H9 (cell line): ENCODE measurements around the gene GAK. TPM values are rescaled to one million over a fixed set of nuclear protein-coding genes. Genes with fewer than 3 reads are reported as not detected.

Experiments
- DNase-seq: peaks from one replicate; pipeline ENCODE4 v3.0.0-alpha.2; 2017
- H2AFZ ChIP-seq: one replicate; pipeline ENCODE4 v1.6.1; 2013; ENCODE audit warnings: mild to moderate bottlenecking, low read length, control low read depth, moderate library complexity
- H2AK5ac ChIP-seq: 2 replicates; pipeline ENCODE4 v1.6.1; 2013; ENCODE audit warnings: low read length, control low read depth, mixed read lengths; ENCODE audit not compliant: insufficient read length
- H2BK120ac ChIP-seq: one replicate; pipeline ENCODE4 v1.6.1; 2013; ENCODE audit warnings: low read depth, mild to moderate bottlenecking, low read length, control low read depth, inconsistent platforms; ENCODE audit not compliant: poor library complexity, severe bottlenecking
- H2BK12ac ChIP-seq: 2 replicates; pipeline ENCODE4 v1.6.1; 2013; ENCODE audit warnings: low read length, control low read depth, mixed read lengths, low read depth; ENCODE audit not compliant: insufficient read length
- H2BK15ac ChIP-seq: 2 replicates; pipeline ENCODE4 v1.6.1; 2013; ENCODE audit warnings: low read depth, low read length, control low read depth
- H2BK20ac ChIP-seq: one replicate; pipeline ENCODE4 v1.6.1; 2013; ENCODE audit warnings: low read depth, mild to moderate bottlenecking, low read length, control low read depth, inconsistent platforms; ENCODE audit not compliant: poor library complexity, severe bottlenecking
- H2BK5ac ChIP-seq: 2 replicates; pipeline ENCODE4 v1.6.1; 2013; ENCODE audit warnings: low read length, control low read depth, mixed read lengths; ENCODE audit not compliant: insufficient read length
- H3K14ac ChIP-seq: 2 replicates; pipeline ENCODE4 v1.6.1; 2013; ENCODE audit warnings: low read length, control low read depth; ENCODE audit not compliant: insufficient read depth
- H3K18ac ChIP-seq: 2 replicates; pipeline ENCODE4 v1.6.1; 2013; ENCODE audit warnings: low read depth, mild to moderate bottlenecking, mixed read lengths, low read length, control low read depth; ENCODE audit not compliant: insufficient read length
- H3K23ac ChIP-seq: 2 replicates; pipeline ENCODE4 v1.6.1; 2013; ENCODE audit warnings: low read length, control low read depth, mixed read lengths, low read depth; ENCODE audit not compliant: insufficient read length
- H3K23me2 ChIP-seq: 2 replicates; pipeline ENCODE4 v1.6.1; 2013; ENCODE audit warnings: low read depth, mild to moderate bottlenecking, mixed read lengths, low read length, control low read depth; ENCODE audit not compliant: insufficient read length, poor library complexity, severe bottlenecking
- H3K27ac ChIP-seq: 2 replicates; pipeline ENCODE4 v1.5.1; 2013; ENCODE audit warnings: low read length, control low read depth, mixed read lengths, low read depth; ENCODE audit not compliant: insufficient read length
- H3K27me3 ChIP-seq: 2 replicates; pipeline ENCODE4 v1.6.1; 2013; ENCODE audit warnings: low read length, control low read depth, inconsistent platforms; ENCODE audit not compliant: insufficient read depth
- H3K4ac ChIP-seq: 2 replicates; pipeline ENCODE4 v1.6.1; 2013; ENCODE audit warnings: low read depth, mild to moderate bottlenecking, control low read depth, inconsistent platforms, low read length, moderate library complexity
- H3K4me1 ChIP-seq: 2 replicates; pipeline ENCODE4 v1.6.1; 2013; ENCODE audit warnings: low read length, control low read depth, inconsistent platforms; ENCODE audit not compliant: insufficient read depth
- H3K4me2 ChIP-seq: 2 replicates; pipeline ENCODE4 v1.6.1; 2013; ENCODE audit warnings: low read length, control low read depth, mixed read lengths; ENCODE audit not compliant: insufficient read length, insufficient read depth
- H3K56ac ChIP-seq: 2 replicates; pipeline ENCODE4 v1.6.1; 2013; ENCODE audit warnings: low read depth, mild to moderate bottlenecking, mixed read lengths, low read length, control low read depth; ENCODE audit not compliant: insufficient read length
- H3K79me1 ChIP-seq: 2 replicates; pipeline ENCODE4 v1.6.1; 2013; ENCODE audit warnings: low read depth, mild to moderate bottlenecking, moderate library complexity, low read length, control low read depth, inconsistent platforms; ENCODE audit not compliant: insufficient read depth, poor library complexity, severe bottlenecking
- H3K79me2 ChIP-seq: 2 replicates; pipeline ENCODE4 v1.6.1; 2013; ENCODE audit warnings: low read length, control low read depth, inconsistent platforms; ENCODE audit not compliant: insufficient read depth
- H3K9ac ChIP-seq: 2 replicates; pipeline ENCODE4 v1.6.1; 2013; ENCODE audit warnings: low read length, control low read depth, mixed read lengths; ENCODE audit not compliant: insufficient read length; ENCODE audit errors: extremely low read depth
- H3K9me3 ChIP-seq: one replicate; pipeline ENCODE4 v1.6.1; 2013; ENCODE audit warnings: low read depth, low read length, inconsistent platforms; ENCODE audit not compliant: control insufficient read depth
- H3T11ph ChIP-seq: one replicate; pipeline ENCODE4 v1.6.1; 2013; ENCODE audit warnings: mild to moderate bottlenecking, low read length, control low read depth, inconsistent platforms
- H4K20me1 ChIP-seq: one replicate; pipeline ENCODE4 v1.6.1; 2013; ENCODE audit not compliant: control insufficient read depth, insufficient read length, insufficient read depth
- H4K5ac ChIP-seq: 2 replicates; pipeline ENCODE4 v1.6.1; 2013; ENCODE audit warnings: low read depth, mild to moderate bottlenecking, mixed read lengths, low read length, control low read depth; ENCODE audit not compliant: insufficient read length
- H4K8ac ChIP-seq: replicated peaks from 2 replicates; pipeline ENCODE4 v1.6.1; 2013; ENCODE audit warnings: low read length, control low read depth, mixed read lengths, low read depth; ENCODE audit not compliant: insufficient read length
- H4K91ac ChIP-seq: 2 replicates; pipeline ENCODE4 v1.6.1; 2013; ENCODE audit warnings: low read depth, mild to moderate bottlenecking, moderate library complexity, mixed read lengths, low read length, control low read depth; ENCODE audit not compliant: insufficient read length
- H3K27ac Mint-ChIP-seq, 3 experiments: 2 replicates in 2 of 3; 3 replicates in 1 of 3; pipeline ENCODE4 v1.8.0; 2020 to 2021; ENCODE audit warnings: mixed read lengths in 3 of 3, mild to moderate bottlenecking in 1 of 3, moderate library complexity in 1 of 3
- H3K27me3 Mint-ChIP-seq: 2 replicates; pipeline ENCODE4 v1.8.0; 2021; ENCODE audit warnings: low read depth, mild to moderate bottlenecking, moderate library complexity, mixed read lengths
- H3K36me3 Mint-ChIP-seq, 3 experiments: 2 replicates in 2 of 3; 3 replicates in 1 of 3; pipeline ENCODE4 v1.8.0; 2020 to 2021; ENCODE audit warnings: low read depth in 3 of 3, mixed read lengths in 3 of 3; ENCODE audit not compliant: insufficient read depth in 1 of 3
- H3K4me1 Mint-ChIP-seq, 2 experiments: 2 replicates each; pipeline ENCODE4 v1.8.0; 2020; ENCODE audit warnings: mixed read lengths in 2 of 2
- H3K4me3 Mint-ChIP-seq, 2 experiments: 2 replicates in 1 of 2; 3 replicates in 1 of 2; pipeline ENCODE4 v1.8.0; 2020 to 2021; ENCODE audit warnings: mild to moderate bottlenecking in 2 of 2, mixed read lengths in 2 of 2, moderate library complexity in 1 of 2
- H3K9me3 Mint-ChIP-seq, 2 experiments: 2 replicates in 1 of 2; 3 replicates in 1 of 2; pipeline ENCODE4 v1.8.0; 2020; ENCODE audit warnings: mild to moderate bottlenecking in 2 of 2, mixed read lengths in 2 of 2, moderate library complexity in 1 of 2
- whole genome bisulfite sequencing: extraction: QIAGEN DNeasy Blood & Tissue Kit; methylation state at CpG from one replicate; pipeline ENCODE4 v1.1.7; 2013; ENCODE audit warnings: missing lambda C conversion rate, low lambda C conversion rate, mixed read lengths; ENCODE audit not compliant: insufficient read length; ENCODE audit errors: extremely low coverage; 5-methylcytosine and 5-hydroxymethylcytosine counted together
- total RNA-seq: library from RNA; stranded (reverse); gene quantifications from 2 replicates; pipeline ENCODE4 v1.2.1, GENCODE V29; 2021
- TF ChIP-seq, protein P1 (sequence below): fragments of 200-600 bp; sonication (generic); conservative IDR thresholded peaks from 3 replicates; pipeline ENCODE4 v1.8.0; 2021; ENCODE audit warnings: antibody characterized with exemption, mild to moderate bottlenecking

GAK gene
- total RNA-seq, 1 experiment from 2014 or later, result 80.7 TPM

DNA sequence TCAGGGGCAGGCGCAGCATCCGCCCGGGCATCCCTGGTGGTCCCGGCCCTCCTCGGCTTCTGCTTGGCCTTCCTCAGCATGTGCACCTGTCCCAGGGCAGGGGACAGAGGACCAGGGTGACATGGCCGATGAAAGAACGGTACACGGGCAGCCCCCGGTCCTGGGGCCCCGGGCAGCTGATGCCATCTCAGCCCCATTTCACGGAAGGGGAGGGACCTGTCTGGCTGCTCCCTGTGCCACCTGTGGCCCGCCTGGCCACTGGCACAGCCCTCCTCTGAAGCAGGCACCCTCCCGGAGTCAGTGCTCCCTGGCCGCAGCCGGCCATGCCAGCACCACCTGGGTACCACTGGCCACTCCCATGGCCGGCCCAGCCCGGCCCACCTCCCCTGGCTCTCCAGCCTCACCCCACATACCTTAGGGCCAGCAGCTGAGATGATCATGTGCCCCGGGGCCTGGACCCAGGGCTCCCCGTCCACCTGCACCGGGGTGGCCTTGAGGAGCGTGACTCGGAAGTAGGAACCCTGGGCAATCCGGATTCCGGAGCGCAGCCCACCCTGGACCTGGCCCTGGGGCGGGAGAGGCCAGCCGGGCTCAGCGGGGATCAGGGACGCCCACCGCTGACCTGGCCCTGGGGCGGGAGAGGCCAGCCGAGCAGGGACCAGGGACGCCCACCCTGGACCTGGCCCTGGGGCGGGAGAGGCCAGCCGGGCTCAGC lies 28.7 kb upstream of the GAK start:
- H2AK5ac ChIP-seq, result no peak overlapping the region
- no peaks in the 10 kb centered on the region for H3K79me1 ChIP-seq
- no peak overlapping the region for H4K5ac ChIP-seq
- Mint-ChIP-seq H3K4me3 (no peak overlapping the region), H3K27ac (no peak overlapping the region), H3K27me3 (no peaks in the 10 kb centered on the region), H3K9me3 (no peaks in the 10 kb centered on the region), H3K36me3 (peaks cover 0 to 5% (median 0%) of the 10 kb centered on the region in 3 experiments; a peak in 1 of 7 replicates), H3K4me1 (no peaks in the 10 kb centered on the region)
- no peak overlapping the region for H2BK20ac ChIP-seq
- no peak overlapping the region; the same call in 1 of the 2 replicates for H3K14ac ChIP-seq
- H3K4ac ChIP-seq, result no peak overlapping the region
- no peak overlapping the region for H3K56ac ChIP-seq
- H2BK120ac ChIP-seq, result no peak overlapping the region
- no peaks in the 10 kb centered on the region for H3K9me3 ChIP-seq
- H2AFZ ChIP-seq, result no peak overlapping the region
- H3K9ac ChIP-seq, result no peak overlapping the region
- H3K23me2 ChIP-seq, result no peaks in the 10 kb centered on the region
- no peak overlapping the region for H2BK5ac ChIP-seq
- no peak overlapping the region for H3K4me2 ChIP-seq
- H3K4me1 ChIP-seq, result no peaks in the 10 kb centered on the region
- no CpG with 5 or more reads among the region's 35 CpGs for WGBS
- H3K23ac ChIP-seq, result no peak overlapping the region
- no peak overlapping the region for H3T11ph ChIP-seq
- no peaks in the 10 kb centered on the region for H3K79me2 ChIP-seq
- no peak overlapping the region for H2BK15ac ChIP-seq
- H3K27me3 ChIP-seq, result no peaks in the 10 kb centered on the region
- no peak overlapping the region for H2BK12ac ChIP-seq
- H4K91ac ChIP-seq, result no peak overlapping the region
- no peak overlapping the region for H4K8ac ChIP-seq
- no peak overlapping the region for H3K27ac ChIP-seq
- H4K20me1 ChIP-seq, result no peaks in the 10 kb centered on the region
- H3K18ac ChIP-seq, result no peak overlapping the region
- TF ChIP-seq, protein P1, sequence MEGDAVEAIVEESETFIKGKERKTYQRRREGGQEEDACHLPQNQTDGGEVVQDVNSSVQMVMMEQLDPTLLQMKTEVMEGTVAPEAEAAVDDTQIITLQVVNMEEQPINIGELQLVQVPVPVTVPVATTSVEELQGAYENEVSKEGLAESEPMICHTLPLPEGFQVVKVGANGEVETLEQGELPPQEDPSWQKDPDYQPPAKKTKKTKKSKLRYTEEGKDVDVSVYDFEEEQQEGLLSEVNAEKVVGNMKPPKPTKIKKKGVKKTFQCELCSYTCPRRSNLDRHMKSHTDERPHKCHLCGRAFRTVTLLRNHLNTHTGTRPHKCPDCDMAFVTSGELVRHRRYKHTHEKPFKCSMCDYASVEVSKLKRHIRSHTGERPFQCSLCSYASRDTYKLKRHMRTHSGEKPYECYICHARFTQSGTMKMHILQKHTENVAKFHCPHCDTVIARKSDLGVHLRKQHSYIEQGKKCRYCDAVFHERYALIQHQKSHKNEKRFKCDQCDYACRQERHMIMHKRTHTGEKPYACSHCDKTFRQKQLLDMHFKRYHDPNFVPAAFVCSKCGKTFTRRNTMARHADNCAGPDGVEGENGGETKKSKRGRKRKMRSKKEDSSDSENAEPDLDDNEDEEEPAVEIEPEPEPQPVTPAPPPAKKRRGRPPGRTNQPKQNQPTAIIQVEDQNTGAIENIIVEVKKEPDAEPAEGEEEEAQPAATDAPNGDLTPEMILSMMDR, result no peak
- no peak for DNase-seq
